Tibial nerve (tissue), 4 donors: ENCODE results near the gene C14orf93.

Source experiments
- CTCF ChIP-seq, 5 experiments: fragments of 200-600 bp in 3 of 5; fragments of 450-650 bp in 2 of 5; sonication (generic) in 3 of 5; IDR thresholded peaks; one replicate each; pipeline ENCODE4 v1.5.1; 2016 to 2019; ENCODE audit warnings: antibody characterized with exemption in 5 of 5, mild to moderate bottlenecking in 3 of 5, moderate library complexity in 2 of 5
- EP300 ChIP-seq, 2 donors: sonication (generic); formaldehyde crosslinking; IDR thresholded peaks; one replicate each; pipeline ENCODE4 v1.6.1; 2017; ENCODE audit warnings: antibody characterized with exemption in 2 of 2, mild to moderate bottlenecking in 1 of 2
- POLR2A ChIP-seq, 2 donors: fragments of 450-650 bp; IDR thresholded peaks; one replicate each; pipeline ENCODE4 v1.6.1; 2017; ENCODE audit warnings: antibody characterized with exemption in 2 of 2, mild to moderate bottlenecking in 2 of 2, moderate library complexity in 2 of 2

- TF ChIP-seq CTCF (IDR thresholded peaks at IDR 0.05) (no peak), POLR2A (IDR thresholded peaks at IDR 0.05) (no peak), EP300 (IDR thresholded peaks at IDR 0.05) (no peak)
These were observed 25.6 kb upstream of the C14orf93 start for GRCh38 chr14:23035303-23036144.
